NCI-H128 (cell line): ENCODE data around the gene EIF3I.
A peak's percentile ranks its signal among the peaks of the same experiment; 100 is the strongest.

Source experiments
- DNase-seq: peaks from one replicate; lab custom pipeline; 2025; ENCODE audit not compliant: unreplicated experiment; lab: John Stamatoyannopoulos, UW

The EIF3I gene

DNA sequence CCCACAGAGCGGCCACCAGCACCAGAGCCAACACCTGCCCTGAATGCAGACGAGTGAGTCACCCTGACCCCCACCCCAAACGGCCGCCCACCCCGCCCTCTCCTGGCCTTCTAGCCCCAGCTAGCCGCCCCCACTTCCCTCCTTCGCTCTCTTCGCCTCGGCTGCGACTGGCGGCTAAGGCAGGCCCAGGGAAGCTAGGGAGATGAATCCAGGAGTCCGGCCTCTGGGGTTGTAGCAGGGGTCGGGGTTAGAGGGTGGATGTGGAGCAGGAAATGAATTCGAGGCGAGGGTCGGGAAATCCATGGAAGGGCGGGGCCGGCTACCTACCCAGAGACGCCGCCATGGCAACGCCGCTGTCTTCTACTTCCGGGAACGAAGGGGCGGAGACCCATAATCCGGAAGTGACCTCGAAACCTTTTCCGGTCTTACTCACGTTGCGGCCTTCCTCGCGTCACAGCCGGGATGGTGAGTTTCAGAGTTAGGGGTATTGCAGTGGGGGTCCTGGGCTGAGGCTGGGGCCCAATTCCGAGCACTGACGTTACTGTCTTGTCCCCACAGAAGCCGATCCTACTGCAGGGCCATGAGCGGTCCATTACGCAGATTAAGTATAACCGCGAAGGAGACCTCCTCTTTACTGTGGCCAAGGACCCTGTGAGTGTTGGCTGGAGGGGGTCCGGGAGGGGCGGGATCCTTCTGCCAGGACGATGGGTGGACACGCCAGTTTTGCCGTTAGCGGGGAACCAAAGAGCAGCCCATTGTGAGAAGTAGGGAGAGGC is at the start of gene EIF3I, which contains the start of gene TMEM234:
EIF3I (plus strand) TSS at position 428 of the 776 bp plus-strand sequence; CDS start at position 463, 35 bp downstream.
TMEM234 (minus strand) TSS at position 374 of the 776 bp plus-strand sequence; CDS start at position 343, 31 bp downstream.
- peak; percentile 86 for DNase-seq

DNA sequence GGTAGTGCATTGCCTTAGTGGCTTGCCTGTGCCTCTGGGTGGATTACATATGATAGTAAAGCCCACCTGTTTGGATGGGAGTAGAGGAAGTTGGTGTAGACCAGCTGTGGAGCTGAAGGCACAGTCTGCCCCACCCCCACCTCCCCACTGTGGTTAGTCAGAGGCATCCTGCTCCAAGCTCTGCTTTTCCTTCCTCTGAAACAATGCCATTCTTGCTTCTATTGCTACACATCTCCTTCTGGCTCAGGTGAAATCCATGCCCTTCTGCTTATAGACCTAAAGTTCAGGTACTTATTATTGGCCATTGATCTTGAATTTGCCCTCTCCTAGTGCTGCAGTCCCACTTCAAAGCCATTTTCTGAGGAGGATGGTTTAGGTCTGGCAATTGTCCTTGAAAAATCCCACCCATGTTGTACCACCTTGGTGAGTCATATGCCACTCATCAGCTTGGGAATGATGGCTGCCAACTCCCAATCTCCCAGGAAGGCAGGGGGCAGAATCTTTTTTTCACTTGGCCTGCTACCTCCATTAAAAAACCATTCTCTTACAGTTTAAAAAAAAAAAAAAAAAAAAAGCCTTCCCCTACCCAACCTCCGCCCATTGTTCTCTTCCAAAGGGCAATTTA is 49.5 kb upstream of the EIF3I start:
- DNase-seq: no peak

DNA sequence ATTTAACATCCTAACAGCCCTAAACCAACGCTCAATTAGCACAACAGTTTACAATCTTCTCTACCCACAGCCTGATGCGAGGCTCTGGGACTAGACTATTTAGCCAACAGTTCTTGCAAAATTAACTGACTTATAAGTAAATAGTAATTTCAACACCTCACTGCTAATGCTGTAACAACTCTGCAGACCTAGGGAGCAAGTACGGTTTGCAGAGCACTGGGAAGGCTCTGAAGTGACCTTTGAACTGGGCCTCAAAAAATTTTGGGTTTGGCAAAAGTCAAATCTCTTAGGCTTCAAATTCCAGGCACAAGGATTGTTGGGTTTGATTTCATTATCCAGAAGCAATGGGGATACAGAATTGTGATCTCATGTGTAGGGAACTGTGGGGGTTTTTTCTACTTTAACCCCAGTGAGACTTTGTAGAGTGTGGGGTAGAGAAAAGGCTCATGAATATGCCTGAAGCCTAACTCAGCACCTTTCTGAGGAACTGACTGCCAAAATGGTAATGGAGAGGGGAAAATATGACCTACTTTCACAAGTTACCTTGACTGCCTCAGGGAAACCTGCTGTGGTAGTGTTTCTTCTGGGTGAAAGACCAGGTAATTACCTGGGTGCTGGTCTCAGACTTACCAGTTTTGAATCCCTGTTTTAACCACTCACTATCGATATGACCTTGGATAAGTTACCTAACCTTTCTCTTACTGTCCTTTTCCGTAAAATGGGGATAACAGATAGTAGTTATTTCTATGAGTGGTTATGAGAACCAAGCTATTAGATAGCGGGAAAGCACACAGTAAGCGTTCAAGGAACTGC is 43.6 kb upstream of the EIF3I start:
- DNase-seq: no peak

DNA sequence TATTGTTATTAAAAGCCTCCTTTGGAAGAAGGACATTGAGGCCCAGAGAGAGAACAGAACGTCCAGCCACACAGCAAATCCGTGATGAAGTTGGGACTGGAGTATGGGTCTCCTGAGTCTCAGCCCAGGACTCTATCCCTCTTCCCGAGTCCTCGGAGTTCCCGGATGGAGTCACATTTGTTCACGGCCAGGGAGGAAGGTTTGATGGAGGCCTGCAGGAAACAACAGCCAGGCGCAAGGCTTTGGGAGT is 43.1 kb upstream of the EIF3I start:
- DNase-seq: no peak

DNA sequence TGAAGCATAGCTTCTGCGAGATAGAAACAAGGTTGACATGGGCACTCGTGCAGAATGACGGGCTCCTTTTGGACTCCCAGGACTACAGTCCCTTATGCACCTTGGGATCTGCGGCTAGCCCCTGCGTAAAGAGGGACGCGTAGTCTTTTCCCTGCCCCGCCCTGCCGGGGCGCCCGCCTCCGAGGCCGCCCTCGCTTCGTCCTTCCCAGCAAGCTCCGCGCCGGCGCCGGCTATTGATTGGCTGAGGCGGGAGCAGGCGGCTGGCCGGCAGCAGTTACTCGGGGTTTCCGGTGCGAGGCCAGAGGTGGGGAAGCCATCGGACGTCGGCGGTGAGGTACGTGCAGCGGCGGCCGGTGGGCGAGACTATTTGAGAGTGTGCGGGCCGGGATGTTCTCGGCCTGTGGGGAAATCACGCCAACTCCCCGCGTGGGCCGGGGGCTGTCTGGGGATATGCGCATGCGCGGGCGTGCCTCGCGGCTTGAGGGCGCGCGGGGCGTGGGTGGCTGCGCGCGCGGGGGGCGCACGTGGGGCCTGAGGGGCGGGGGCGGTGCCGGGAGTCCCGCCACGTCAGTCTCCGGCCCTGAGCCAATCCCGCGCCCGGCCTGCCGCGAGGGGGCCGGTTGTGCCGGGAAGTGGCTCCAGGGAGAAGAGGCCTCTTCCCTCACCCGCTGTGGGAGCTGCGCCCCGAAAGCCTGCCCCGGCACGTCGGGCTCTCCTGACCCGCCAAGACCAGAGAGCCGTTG is 42.6 kb upstream of the EIF3I start, which contains the start of gene TXLNA:
TXLNA (plus strand) TSS at position 233 of the 743 bp plus-strand sequence. CDS start 671 bp downstream, outside the sequence.
- peak; percentile 91 for DNase-seq

DNA sequence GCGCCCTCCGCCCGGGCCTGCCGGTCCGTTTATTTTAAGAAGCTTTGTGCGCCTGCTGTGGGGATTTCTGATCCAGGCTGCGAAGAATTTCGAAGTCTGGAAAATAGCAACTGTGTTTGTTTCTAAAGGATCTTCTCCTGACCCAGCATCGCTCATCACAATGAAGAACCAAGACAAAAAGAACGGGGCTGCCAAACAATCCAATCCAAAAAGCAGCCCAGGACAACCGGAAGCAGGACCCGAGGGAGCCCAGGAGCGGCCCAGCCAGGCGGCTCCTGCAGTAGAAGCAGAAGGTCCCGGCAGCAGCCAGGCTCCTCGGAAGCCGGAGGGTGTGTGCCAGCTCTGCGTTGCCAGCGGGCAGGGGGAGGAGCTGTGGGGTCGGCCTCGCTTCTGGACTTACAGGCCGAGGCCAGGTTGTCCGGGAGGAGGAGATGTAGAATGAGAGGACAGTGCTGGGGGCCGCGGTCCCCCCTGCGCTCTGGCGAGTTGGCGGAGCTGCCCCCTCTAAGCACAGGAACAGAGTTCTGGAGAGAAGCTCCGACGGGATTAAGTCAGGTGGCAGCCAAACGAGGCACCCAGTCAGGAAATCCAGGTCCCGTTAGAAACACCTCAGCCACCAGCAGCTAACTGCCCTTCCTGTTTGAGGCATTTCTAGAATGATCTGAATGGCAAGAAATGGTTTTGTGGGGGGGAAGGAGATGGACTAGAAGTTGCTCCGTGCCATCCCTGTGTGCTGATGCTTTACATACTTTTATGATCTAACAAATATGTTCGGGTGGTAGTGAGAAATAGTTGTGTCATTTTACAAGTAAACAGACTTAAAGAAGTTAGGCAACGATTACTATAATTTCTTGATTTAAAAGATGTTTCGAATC is 41.8 kb upstream of the EIF3I start:
- no peak for DNase-seq

DNA sequence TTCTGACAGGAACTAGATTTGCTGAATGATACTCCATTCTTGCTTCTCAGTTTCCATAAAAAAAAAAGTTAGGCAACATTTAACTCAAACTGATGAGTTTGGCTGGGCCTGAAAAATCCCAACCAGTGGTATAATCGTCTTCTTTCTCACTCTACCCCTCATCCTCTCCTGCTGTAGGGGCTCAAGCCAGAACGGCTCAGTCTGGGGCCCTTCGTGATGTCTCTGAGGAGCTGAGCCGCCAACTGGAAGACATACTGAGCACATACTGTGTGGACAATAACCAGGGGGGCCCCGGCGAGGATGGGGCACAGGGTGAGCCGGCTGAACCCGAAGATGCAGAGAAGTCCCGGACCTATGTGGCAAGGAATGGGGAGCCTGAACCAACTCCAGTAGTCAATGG is 41.1 kb upstream of the EIF3I start:
- no peak for DNase-seq

DNA sequence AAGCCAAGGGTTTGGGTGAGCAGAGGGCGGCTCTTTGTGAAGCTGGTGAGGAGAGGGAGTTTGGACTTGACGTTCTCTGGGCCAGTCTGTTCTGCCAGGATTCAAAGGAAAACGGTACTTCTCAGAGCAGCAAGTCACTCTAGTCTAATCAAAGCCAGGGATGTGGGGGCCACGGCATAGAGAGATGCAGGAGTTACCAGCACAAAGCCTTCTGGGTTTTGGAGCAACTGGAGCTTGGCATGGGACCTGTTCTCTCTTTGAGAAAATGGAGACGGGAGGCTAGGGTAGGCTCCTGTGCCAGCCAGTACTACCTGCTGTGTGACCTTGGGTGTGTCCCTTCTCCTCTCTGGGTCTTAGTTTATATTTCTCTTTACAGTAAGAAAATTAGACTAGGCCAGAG is 40.6 kb upstream of the EIF3I start:
- no peak for DNase-seq

DNA sequence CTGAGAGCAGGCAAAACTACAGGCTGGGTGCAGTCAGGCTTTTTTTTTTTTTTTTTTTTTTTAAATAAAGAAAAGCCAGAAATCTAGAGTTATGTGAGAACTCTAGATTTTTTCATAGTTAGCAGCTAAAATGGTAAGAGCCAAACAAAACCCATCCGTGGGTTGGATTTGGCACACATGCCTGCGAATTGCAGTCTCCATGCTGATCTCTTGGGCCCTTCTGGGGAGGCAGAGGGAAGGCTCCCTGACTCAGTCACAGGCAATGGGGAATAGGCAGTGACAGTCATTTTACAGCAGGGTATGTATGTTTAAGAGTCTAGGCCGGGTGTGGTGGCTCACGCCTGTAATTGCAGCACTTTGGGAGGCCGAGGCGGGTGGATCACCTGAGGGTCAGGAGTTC is 40.1 kb upstream of the EIF3I start:
- DNase-seq: no peak

DNA sequence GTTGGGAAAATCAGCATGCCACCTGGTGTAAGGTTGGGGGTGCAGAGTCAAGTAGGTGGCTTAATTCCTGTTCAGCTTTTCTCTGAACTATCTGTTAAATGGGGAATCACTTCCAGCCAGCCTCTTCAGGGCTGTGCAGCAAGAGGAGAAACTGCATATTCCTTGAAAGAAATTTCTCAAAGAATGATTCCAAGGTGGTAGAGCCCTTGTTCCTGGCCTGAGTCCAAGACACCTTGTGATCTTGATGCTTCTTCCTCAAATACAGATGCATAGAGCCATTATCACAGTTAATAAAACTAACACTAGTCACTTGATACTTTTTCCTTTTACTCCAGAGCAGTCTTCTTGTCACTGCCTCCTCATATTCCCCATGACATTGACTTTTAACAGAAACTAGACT is 37.6 kb upstream of the EIF3I start:
- DNase-seq: no peak

DNA sequence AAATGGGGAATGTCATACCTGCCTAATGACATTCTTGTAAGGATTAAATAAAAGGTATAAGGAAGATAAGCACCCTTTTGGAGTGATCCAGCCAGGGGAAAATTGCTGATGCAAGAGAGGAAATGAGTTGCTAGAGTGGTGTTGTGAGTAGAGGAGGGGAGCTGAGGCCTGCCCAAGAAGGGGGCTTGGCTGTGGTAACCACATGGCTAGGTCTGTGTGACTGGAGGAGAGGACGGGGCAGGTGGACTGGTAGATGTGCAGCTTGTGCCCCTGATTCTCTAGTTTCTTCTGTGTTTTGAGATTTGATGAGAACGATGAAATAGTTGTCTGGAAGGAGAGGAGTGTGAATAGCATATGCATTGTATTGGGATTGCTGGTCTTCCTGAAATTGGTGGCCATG is 36.1 kb upstream of the EIF3I start:
- DNase-seq: no peak

DNA sequence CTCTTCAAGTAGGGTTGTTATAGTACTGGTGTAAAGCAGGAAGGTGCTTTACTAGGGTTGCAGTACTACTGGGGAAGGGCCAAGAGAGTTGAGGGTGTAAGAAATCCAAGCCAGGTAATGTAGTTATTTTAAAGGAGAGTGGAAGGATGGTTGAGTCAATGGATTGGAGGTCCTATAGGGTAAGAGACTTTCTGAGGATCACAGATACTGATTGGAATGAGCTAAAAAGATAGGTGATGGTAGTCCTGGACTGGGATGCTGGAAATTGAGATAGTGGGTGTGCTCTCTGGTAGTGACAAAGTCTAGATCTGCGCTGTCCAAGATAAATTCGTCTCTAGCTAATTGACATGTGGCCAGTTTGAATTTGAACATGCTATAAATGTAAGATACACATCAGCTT is 35.7 kb upstream of the EIF3I start:
- DNase-seq: no peak

DNA sequence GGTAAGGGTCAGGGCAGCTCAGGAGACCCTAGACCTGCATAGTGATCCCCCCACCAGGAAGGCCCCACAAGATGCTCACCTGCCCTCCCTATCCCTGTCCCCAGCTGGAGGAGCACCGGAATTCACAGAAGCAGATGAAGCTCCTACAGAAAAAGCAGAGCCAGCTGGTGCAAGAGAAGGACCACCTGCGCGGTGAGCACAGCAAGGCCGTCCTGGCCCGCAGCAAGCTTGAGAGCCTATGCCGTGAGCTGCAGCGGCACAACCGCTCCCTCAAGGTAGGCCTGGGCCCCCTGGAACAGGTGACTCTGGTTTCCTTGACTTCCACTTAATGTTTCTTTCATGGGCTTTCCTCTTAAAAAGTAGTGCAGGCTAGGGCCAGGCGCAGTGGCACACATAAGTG is 34.4 kb upstream of the EIF3I start:
- DNase-seq: no peak

DNA sequence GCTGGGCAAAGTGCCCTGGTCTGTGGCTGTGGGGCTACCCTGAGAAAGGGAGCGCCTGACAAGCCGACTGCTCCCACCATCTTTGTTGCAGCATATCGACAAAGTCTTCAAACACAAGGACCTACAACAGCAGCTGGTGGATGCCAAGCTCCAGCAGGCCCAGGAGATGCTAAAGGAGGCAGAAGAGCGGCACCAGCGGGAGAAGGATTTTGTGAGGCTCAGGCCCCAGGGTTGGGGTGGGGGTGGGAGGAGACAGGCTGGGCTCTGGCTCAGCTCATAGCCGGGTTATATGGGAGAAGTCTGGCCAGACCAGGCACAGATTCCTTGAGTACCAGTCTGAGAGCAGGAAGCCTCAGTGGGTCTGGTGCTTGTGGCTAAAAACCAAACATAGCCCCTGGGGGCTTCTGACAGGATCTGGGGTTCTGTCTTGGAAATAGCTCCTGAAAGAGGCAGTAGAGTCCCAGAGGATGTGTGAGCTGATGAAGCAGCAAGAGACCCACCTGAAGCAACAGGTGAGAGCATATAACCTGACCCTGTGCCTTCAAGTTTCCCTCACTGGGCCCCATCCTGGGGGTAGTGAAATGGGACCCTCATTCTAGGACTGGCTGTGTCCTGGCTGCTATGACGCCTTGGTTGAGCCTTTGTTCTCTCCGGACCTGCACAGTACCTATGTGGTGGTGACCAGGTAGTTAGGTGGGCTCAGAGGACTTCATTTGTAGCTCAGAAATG is 29.8 kb upstream of the EIF3I start:
- DNase-seq: no peak

DNA sequence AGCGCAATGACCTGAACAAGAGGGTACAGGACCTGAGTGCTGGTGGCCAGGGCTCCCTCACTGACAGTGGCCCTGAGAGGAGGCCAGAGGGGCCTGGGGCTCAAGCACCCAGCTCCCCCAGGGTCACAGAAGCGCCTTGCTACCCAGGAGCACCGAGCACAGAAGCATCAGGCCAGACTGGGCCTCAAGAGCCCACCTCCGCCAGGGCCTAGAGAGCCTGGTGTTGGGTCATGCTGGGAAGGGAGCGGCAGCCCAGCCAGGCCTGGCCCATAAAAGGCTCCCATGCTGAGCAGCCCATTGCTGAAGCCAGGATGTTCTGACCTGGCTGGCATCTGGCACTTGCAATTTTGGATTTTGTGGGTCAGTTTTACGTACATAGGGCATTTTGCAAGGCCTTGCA is 27.2 kb upstream of the EIF3I start:
- DNase-seq: no peak

DNA sequence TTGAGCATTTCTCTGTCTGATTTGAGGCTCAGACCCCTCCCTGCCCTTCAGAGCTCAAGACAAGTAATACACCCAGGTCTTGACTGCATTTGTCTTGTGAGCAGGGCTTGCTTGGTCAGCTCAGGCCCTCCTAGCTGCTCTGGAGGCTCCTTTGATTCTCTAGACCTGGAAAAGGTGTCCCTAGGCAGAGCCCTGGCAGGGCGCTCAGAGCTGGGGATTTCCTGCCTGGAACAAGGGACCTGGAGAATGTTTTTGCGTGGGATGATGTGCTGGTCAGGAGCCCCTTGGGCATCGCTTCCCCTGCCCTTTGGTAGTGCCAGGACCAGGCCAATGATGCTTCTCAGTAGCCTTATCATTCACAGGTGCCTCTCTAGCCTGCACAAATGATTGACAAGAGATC is 26.7 kb upstream of the EIF3I start:
- no peak for DNase-seq

DNA sequence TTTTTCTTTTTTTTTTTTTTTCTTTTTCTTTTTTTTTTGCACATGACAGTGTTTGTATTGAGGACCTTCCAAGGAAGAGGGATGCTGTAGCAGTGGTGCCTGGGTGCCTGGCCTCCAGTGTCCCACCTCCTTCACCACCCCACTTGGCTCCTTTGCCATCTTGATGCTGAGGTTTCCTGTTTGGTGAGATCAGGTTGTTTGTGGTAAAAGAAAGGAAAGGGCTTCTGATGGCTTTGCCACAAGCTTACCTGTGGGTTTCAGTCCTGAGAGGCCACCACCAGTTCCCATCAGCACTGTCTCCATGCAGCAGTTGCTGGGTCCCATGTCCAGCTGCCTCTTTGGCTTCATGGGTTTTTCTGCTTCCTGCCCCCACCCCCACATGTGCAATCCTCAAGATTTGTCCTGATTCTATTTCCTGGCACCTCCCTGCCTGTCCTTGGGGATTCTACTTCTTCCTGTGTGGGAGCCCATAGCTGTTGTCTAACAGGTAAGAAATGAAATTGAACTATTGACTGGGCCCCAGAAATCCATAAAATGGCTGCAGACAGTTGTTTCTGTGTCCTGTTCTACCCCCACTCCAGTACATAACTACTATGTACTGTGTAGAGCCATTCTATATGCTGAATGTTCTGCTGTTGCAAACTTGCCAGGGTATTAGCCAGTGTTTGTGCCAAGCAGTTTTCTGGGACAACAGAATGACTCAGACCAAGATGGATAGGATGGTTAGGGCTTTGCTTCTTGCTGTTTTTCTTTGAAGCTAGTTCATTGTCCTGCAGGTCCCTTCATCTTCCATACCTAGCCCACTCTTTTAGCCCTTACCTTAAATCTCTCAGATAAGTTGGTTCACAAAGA is 26.0 kb upstream of the EIF3I start:
- DNase-seq: no peak

DNA sequence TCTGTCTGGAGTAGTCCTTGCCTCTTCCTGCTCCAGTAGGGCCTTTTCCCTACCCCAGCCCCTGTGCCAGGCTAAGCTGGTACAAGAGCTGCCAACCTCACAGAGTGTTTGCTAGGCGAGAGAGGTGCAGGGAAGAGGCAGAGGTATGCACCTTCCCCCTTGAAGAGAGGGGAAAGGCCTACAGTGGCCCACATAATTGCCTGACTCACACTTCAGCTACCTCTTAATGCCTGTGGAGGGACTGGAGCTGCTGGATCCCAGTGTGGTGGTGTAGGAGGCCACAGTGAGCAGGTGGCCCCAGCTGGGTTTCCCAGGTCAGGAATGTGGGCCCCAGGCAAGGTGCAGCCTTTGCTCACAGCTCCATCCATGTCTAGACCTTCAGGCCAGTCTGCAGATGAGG is 25.1 kb upstream of the EIF3I start:
- no peak for DNase-seq

DNA sequence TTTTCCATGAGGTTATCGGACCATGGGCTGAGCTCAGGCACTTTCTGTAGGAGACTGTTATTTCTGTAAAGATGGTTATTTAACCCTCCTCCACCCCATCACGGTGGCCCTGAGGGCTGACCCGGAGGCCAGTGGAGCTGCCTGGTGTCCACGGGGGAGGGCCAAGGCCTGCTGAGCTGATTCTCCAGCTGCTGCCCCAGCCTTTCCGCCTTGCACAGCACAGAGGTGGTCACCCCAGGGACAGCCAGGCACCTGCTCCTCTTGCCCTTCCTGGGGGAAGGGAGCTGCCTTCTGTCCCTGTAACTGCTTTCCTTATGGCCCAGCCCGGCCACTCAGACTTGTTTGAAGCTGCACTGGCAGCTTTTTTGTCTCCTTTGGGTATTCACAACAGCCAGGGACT is 24.4 kb upstream of the EIF3I start:
- DNase-seq: no peak
